H1 (cell line): ENCODE results near the gene ME3. TPM values are rescaled to one million over a fixed set of nuclear protein-coding genes. Genes with fewer than 3 reads are reported as not detected.

Experiments
- BRCA1 ChIP-seq: IDR thresholded peaks from 2 replicates; pipeline ENCODE4 v1.6.1; 2012; ENCODE audit warnings: low read depth, low read length, improper control_type of control experiment
- CEBPB ChIP-seq: IDR thresholded peaks from 2 replicates; pipeline ENCODE4 v1.6.1; 2012; ENCODE audit warnings: low read depth, low read length
- SP1 ChIP-seq: IDR thresholded peaks from 2 replicates; pipeline ENCODE4 v1.6.1; 2011; ENCODE audit warnings: low read depth, low read length
- polyA plus RNA-seq, 7 experiments: library from polyadenylated mRNA; depleted of rRNA in 3 of 7; stranded (reverse) in 5 of 7; unstranded in 2 of 7; fragments of >200 nt in 5 of 7; fragments of 200-250 nt in 2 of 7; gene quantifications; 1 replicate in 5 of 7; 2 replicates in 1 of 7; 4 replicates in 1 of 7; pipeline versions ENCODE4 v1.2.1 to v1.2.3, GENCODE V29; 2011 to 2013; ENCODE audit warnings: missing spikeins in 2 of 7, mixed read lengths in 2 of 7
- total RNA-seq: library from RNA; stranded (reverse); fragmentation: NEBNext Ultra II Directional; extraction: Animal tissue kit (Norgen Biotek cat#: 25700); gene quantifications from 2 replicates; pipeline ENCODE4 v1.2.1, GENCODE V29; 2021
- TF ChIP-seq, protein P1 (sequence below): fragments of 300-600 bp; sonication (generic); IDR thresholded peaks from 2 replicates; pipeline ENCODE4 v1.7.1; 2012; ENCODE audit warnings: low read length, moderate library complexity, mild to moderate bottlenecking, inconsistent platforms; ENCODE audit not compliant: insufficient replicate concordance
- TF ChIP-seq, protein P2 (sequence below): IDR thresholded peaks from 2 replicates; pipeline ENCODE4 v1.6.1; 2011; ENCODE audit warnings: low read length, improper control_type of control experiment
- TF ChIP-seq, protein P3 (sequence below): IDR thresholded peaks from 2 replicates; pipeline ENCODE4 v1.6.1; 2011; ENCODE audit warnings: low read depth, mild to moderate bottlenecking, low read length; ENCODE audit not compliant: insufficient read depth

ME3 gene
- total and polyA plus RNA-seq, 2 of the 8 experiments (the other 6 are each of a cell fraction or from before 2014, with no cell fraction given): 1.5 to 2.8 TPM

DNA sequence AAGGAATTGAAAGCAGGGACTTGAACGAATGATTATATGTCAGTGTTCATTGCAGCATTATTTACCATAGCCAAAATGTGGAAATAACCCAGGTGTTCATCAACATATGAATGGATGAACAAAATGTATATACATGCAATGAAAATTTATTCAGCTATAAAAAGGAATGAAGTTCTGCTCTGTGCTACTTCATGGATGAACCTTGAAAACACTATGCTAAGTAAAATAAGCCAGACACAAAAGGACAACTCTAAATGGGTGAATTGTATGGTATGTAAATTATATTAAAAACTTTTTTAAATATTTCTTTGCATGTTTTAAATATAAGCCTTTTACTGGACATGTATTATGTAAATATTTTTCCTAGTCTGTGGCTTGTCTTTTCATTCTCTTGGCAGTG, 107.0 kb downstream of the ME3 start (continued):
- TF ChIP-seq, protein P1, sequence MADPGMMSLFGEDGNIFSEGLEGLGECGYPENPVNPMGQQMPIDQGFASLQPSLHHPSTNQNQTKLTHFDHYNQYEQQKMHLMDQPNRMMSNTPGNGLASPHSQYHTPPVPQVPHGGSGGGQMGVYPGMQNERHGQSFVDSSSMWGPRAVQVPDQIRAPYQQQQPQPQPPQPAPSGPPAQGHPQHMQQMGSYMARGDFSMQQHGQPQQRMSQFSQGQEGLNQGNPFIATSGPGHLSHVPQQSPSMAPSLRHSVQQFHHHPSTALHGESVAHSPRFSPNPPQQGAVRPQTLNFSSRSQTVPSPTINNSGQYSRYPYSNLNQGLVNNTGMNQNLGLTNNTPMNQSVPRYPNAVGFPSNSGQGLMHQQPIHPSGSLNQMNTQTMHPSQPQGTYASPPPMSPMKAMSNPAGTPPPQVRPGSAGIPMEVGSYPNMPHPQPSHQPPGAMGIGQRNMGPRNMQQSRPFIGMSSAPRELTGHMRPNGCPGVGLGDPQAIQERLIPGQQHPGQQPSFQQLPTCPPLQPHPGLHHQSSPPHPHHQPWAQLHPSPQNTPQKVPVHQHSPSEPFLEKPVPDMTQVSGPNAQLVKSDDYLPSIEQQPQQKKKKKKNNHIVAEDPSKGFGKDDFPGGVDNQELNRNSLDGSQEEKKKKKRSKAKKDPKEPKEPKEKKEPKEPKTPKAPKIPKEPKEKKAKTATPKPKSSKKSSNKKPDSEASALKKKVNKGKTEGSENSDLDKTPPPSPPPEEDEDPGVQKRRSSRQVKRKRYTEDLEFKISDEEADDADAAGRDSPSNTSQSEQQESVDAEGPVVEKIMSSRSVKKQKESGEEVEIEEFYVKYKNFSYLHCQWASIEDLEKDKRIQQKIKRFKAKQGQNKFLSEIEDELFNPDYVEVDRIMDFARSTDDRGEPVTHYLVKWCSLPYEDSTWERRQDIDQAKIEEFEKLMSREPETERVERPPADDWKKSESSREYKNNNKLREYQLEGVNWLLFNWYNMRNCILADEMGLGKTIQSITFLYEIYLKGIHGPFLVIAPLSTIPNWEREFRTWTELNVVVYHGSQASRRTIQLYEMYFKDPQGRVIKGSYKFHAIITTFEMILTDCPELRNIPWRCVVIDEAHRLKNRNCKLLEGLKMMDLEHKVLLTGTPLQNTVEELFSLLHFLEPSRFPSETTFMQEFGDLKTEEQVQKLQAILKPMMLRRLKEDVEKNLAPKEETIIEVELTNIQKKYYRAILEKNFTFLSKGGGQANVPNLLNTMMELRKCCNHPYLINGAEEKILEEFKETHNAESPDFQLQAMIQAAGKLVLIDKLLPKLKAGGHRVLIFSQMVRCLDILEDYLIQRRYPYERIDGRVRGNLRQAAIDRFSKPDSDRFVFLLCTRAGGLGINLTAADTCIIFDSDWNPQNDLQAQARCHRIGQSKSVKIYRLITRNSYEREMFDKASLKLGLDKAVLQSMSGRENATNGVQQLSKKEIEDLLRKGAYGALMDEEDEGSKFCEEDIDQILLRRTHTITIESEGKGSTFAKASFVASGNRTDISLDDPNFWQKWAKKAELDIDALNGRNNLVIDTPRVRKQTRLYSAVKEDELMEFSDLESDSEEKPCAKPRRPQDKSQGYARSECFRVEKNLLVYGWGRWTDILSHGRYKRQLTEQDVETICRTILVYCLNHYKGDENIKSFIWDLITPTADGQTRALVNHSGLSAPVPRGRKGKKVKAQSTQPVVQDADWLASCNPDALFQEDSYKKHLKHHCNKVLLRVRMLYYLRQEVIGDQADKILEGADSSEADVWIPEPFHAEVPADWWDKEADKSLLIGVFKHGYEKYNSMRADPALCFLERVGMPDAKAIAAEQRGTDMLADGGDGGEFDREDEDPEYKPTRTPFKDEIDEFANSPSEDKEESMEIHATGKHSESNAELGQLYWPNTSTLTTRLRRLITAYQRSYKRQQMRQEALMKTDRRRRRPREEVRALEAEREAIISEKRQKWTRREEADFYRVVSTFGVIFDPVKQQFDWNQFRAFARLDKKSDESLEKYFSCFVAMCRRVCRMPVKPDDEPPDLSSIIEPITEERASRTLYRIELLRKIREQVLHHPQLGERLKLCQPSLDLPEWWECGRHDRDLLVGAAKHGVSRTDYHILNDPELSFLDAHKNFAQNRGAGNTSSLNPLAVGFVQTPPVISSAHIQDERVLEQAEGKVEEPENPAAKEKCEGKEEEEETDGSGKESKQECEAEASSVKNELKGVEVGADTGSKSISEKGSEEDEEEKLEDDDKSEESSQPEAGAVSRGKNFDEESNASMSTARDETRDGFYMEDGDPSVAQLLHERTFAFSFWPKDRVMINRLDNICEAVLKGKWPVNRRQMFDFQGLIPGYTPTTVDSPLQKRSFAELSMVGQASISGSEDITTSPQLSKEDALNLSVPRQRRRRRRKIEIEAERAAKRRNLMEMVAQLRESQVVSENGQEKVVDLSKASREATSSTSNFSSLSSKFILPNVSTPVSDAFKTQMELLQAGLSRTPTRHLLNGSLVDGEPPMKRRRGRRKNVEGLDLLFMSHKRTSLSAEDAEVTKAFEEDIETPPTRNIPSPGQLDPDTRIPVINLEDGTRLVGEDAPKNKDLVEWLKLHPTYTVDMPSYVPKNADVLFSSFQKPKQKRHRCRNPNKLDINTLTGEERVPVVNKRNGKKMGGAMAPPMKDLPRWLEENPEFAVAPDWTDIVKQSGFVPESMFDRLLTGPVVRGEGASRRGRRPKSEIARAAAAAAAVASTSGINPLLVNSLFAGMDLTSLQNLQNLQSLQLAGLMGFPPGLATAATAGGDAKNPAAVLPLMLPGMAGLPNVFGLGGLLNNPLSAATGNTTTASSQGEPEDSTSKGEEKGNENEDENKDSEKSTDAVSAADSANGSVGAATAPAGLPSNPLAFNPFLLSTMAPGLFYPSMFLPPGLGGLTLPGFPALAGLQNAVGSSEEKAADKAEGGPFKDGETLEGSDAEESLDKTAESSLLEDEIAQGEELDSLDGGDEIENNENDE: no peak
- TF ChIP-seq, protein P2, sequence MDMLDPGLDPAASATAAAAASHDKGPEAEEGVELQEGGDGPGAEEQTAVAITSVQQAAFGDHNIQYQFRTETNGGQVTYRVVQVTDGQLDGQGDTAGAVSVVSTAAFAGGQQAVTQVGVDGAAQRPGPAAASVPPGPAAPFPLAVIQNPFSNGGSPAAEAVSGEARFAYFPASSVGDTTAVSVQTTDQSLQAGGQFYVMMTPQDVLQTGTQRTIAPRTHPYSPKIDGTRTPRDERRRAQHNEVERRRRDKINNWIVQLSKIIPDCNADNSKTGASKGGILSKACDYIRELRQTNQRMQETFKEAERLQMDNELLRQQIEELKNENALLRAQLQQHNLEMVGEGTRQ: no peak
- TF ChIP-seq SP1 (no peak), CEBPB (no peak), BRCA1 (no peak)
- TF ChIP-seq, protein P3, sequence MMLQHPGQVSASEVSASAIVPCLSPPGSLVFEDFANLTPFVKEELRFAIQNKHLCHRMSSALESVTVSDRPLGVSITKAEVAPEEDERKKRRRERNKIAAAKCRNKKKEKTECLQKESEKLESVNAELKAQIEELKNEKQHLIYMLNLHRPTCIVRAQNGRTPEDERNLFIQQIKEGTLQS: no peak
- TF ChIP-seq, all 59 proteins: peak for 0
